Activated naive CD8-positive, alpha-beta T cell (primary cell): ENCODE data around the gene LGALS13.
A peak's percentile ranks its signal among the peaks of the same experiment; 100 is the strongest.

Source experiments
- H3K27ac Mint-ChIP-seq: one replicate; pipeline ENCODE4 v1.8.0; 2021; ENCODE audit warnings: mixed read lengths
- H3K27me3 Mint-ChIP-seq: one replicate; pipeline ENCODE4 v1.8.0; 2021; ENCODE audit warnings: mixed read lengths
- H3K36me3 Mint-ChIP-seq: one replicate; pipeline ENCODE4 v1.8.0; 2021; ENCODE audit warnings: mixed read lengths
- H3K4me1 Mint-ChIP-seq: one replicate; pipeline ENCODE4 v1.8.0; 2021; ENCODE audit warnings: low read depth, mixed read lengths
- H3K4me3 Mint-ChIP-seq: one replicate; pipeline ENCODE4 v1.8.0; 2021; ENCODE audit warnings: mild to moderate bottlenecking, mixed read lengths
- H3K9me3 Mint-ChIP-seq: one replicate; pipeline ENCODE4 v1.8.0; 2021; ENCODE audit warnings: low read depth, mixed read lengths

LGALS13 gene, protein sequence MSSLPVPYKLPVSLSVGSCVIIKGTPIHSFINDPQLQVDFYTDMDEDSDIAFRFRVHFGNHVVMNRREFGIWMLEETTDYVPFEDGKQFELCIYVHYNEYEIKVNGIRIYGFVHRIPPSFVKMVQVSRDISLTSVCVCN

DNA sequence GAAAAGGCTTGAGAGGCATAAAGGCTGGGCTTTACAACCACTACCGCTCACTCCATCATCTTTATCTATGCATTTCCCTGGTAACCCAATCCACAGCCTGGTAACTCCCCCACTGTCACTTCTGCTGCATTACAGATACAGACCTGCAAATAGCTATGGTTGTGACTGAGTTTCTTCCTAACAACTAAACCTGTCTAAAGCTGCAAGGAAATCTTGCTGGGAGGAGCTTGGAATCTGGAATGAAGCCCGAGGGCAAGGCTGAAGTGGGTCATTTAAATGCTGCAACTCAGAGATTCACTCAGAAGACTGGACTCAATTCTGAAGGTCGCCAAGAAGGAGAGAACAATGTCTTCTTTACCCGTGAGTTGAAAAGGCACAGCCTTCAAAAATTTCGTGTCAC is at the start of gene LGALS13:
TSS of gene LGALS13 (plus strand) at position 301 of the 400 bp plus-strand sequence. CDS start at position 346, 45 bp downstream.
- Mint-ChIP-seq H3K27me3 (peaks cover 34% of the 10 kb centered on the region), H3K36me3 (no peaks in the 10 kb centered on the region), H3K4me3 (no peak within 1 kb of the TSS)

DNA sequence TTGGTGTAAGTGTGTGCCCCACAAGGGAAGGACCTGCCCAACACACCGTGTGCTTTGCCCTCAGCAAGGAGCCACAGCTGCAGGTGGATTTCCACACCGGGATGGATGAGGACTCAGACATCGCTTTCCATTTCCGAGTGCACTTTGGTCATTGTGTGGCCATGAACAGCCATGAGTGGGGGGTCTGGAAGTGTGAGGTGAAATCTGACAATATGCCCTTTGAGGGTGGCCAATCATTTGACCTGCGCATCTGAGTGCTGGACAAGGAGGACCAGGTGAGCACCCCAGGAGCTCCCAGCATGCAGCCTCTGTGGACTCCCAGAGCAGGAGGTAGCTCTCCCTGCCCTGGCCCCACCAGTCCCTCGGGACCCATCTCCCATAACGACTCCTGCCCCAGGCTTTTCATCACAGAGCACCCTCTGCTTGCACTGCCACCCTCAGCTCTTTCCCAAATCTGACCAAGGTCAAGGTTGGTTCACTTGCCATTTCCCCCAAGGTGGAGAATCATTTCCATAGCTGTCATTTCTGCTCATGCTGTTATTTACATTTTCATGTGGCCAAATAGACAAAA is 49.2 kb upstream of the LGALS13 start:
- Mint-ChIP-seq H3K36me3 (no peaks in the 10 kb centered on the region), H3K4me1 (peaks cover 15% of the 10 kb centered on the region), H3K9me3 (no peaks in the 10 kb centered on the region), H3K4me3 (no peak overlapping the region), H3K27ac (no peak overlapping the region), H3K27me3 (no peaks in the 10 kb centered on the region)

More for the DNA sequence above, at the start of gene LGALS13:
- Mint-ChIP-seq H3K4me1 (no peaks in the 10 kb centered on the region), H3K9me3 (peaks cover 4% of the 10 kb centered on the region), H3K27ac (no peak within 1 kb of the TSS)

DNA sequence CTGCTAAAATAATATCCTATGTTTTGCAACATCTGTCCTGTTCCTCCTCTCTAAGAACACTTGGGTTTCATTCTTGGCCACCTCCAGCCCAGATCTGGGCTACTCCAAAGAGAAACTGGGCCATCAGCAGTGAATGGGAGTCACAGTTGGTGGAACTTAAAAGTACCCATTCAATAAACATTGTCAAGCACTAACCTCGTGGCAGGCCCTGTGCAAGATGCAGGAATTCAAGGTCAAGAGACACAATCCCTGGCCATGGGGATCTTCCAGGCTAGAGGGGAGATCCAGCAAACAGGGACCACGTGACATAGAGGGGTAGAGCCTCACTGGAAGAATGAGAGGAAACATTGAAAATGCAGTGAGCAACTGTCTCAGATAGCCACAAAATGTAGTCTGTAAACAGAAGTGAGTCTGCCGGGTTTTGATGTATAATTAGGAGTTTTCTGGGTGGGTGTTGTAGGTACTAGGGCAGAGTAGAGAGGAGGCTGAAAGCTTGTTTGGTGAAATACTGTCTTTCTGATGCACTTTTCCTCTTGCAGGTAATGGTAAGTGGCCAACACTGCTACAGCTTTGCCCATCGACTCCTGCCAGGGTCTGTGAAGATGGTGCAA is 47.5 kb upstream of the LGALS13 start:
- no peak overlapping the region for H3K27ac Mint-ChIP-seq
- no peaks in the 10 kb centered on the region for H3K9me3 Mint-ChIP-seq
- peaks cover 26% of the 10 kb centered on the region for H3K4me1 Mint-ChIP-seq
- H3K27me3 Mint-ChIP-seq = no peaks in the 10 kb centered on the region
- no peaks in the 10 kb centered on the region for H3K36me3 Mint-ChIP-seq
- H3K4me3 Mint-ChIP-seq = no peak overlapping the region

DNA sequence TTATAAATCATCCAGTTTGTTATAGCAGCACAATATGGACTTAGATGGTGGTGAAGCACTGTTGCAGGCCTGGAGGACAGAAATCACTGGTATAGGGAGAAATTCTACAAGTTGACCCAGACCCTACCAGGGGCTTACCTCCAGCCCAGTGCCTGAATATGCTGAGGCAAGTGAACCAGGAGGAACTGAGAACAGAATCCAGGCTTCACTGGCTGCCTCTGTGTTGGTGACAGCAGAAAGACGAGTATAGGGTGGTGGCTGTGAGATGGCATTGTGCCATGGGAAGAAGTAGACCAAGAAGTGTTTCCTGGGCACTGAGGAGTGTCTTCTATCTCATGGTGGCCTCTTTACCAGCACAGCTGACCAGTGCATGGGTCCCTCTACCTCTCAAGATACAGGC is 46.4 kb upstream of the LGALS13 start:
- H3K27me3 Mint-ChIP-seq = no peaks in the 10 kb centered on the region
- H3K4me1 Mint-ChIP-seq = peaks cover 26% of the 10 kb centered on the region

DNA sequence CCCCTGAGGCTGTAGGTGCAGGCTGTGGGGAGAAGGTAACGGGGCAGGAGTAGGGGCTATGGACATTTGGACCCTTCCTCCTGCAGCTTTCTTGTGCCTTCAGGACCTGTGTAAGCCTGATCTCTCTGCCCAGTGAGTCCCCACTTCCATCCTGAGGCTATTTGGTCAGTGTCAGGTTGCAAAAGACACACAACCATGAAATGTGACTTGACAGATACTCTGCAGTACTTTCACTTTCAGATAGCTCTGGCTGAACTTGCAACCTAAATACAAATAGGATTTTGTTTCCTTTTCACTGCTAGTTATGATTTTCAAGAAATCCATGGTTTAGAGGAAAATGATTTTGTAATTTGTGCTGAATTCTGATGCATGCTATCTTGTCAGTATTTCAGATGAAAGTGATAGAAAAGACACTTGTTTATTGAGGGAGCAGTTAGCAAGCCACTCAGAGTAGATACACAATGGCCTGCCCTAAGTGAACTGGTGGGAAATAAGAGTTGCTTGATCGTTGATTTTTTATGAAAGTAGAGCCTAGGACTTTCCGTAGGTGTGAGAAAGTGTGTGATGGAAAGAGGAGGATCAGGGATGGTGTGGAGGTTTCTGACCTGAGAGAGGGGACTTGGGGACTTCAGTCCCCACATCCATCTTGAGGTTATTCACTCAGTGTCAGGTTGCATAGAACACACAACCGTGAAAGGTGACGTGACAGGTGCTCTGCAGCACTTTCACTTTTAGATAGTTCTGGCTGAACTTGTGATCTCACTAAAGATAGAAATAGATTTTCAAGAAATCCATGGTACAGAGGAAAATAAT is 44.3 kb upstream of the LGALS13 start:
- Mint-ChIP-seq H3K36me3 (no peaks in the 10 kb centered on the region), H3K4me1 (peaks cover 23% of the 10 kb centered on the region), H3K27ac (peak overlapping the region; percentile 90), H3K4me3 (peak overlapping the region; percentile 70), H3K27me3 (no peaks in the 10 kb centered on the region), H3K9me3 (no peaks in the 10 kb centered on the region)

More for the DNA sequence above, 46.4 kb upstream of the LGALS13 start:
- Mint-ChIP-seq H3K36me3 (no peaks in the 10 kb centered on the region), H3K4me3 (no peak overlapping the region), H3K9me3 (no peaks in the 10 kb centered on the region), H3K27ac (no peak overlapping the region)

DNA sequence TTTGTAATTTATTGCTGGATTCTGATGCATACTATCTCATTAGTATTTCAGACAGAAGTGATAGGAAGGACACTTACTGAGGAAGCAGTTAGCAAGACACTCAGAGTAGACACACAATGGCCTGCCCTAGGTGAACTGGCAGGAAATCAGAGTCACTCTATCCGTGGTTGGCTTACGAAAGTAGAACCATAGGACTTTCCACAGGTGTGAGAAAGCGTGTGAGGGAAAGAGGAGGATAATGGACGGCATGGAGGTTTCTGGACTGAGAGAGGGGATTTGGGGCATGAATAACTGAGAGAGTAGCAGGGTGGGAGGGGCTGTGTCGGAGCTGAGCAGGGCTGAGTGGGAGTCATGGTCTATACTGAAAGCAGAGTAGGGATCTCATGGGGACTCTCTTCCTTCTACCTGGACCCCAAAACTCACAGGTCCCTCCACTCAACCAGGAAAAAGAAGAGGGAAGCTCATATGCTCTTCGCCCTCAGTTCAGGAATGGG is 43.7 kb upstream of the LGALS13 start:
- H3K9me3 Mint-ChIP-seq = no peaks in the 10 kb centered on the region
- no peaks in the 10 kb centered on the region for H3K36me3 Mint-ChIP-seq
- H3K27me3 Mint-ChIP-seq = no peaks in the 10 kb centered on the region
- H3K27ac Mint-ChIP-seq = peak overlapping the region; percentile 90
- H3K4me3 Mint-ChIP-seq = peak overlapping the region; percentile 70
- H3K4me1 Mint-ChIP-seq = peaks cover 23% of the 10 kb centered on the region

DNA sequence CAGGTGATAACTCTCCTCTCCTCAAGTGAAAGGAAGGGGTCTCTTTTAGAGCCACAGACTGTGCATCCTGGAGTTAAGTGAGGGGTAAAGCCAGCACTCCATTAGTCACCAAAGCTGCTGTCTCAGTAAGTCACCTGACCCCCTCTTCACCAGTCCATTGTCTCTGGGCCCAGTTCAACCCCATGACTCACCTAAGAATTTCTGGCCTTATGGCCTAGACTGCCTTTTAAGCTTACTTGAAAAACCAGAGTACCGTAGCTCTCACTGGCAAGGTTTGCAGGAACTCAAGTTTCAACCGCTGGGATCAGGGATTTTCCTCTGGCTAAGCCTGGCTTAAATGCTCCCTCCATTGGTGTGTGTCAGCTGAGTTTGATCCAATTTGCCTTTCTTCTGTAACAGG is 38.9 kb upstream of the LGALS13 start:
- no peaks in the 10 kb centered on the region for H3K27me3 Mint-ChIP-seq
- no peaks in the 10 kb centered on the region for H3K36me3 Mint-ChIP-seq
- H3K27ac Mint-ChIP-seq = no peak overlapping the region
- no peak overlapping the region for H3K4me3 Mint-ChIP-seq
- no peaks in the 10 kb centered on the region for H3K9me3 Mint-ChIP-seq
- peaks cover 8% of the 10 kb centered on the region for H3K4me1 Mint-ChIP-seq

DNA sequence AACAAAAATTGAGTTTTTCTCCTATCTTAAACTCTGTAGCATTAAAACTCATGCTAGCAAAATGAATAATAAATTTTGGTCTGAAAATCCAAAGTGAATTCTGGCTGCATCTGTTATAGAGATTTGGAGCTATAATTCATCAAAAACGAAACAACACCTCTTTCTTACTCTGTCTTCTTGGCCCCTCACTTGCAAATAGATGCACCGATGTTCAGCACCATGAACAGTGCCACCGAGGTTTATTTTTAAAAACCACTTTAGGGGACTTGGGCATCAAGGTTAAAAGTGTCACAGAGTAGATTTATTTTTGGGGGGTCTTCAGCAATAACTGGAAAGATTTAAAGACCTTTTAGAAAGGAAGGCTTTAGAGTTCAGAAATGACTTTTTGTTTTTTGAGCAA is 36.3 kb upstream of the LGALS13 start:
- no peaks in the 10 kb centered on the region for H3K36me3 Mint-ChIP-seq
- H3K27ac Mint-ChIP-seq = no peak overlapping the region
- H3K4me1 Mint-ChIP-seq = no peaks in the 10 kb centered on the region
- no peaks in the 10 kb centered on the region for H3K9me3 Mint-ChIP-seq
- peaks cover 7% of the 10 kb centered on the region for H3K27me3 Mint-ChIP-seq
- H3K4me3 Mint-ChIP-seq = no peak overlapping the region

DNA sequence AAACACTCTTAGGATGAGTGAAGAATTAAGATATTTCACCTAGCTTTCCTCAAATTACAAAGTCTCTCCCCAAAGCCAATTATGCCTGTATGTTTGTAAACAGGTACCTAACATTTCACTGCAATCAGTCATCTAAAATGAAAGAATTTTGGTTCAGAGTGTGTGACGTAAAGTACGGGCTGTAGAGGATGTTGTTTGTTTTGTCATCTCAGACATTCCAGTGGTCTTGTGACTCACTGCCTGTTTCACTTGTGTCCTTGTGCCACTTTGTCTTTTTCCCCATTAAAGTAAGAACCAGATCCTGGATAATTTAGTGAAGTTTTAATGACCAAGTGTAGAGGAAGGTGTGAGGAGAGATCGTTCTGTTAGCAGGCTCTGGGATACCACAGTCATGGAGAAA is 33.7 kb upstream of the LGALS13 start:
- Mint-ChIP-seq H3K36me3 (peaks cover 3% of the 10 kb centered on the region), H3K4me1 (no peaks in the 10 kb centered on the region), H3K4me3 (no peak overlapping the region), H3K27me3 (peaks cover 22% of the 10 kb centered on the region), H3K9me3 (peaks cover 9% of the 10 kb centered on the region), H3K27ac (no peak overlapping the region)

DNA sequence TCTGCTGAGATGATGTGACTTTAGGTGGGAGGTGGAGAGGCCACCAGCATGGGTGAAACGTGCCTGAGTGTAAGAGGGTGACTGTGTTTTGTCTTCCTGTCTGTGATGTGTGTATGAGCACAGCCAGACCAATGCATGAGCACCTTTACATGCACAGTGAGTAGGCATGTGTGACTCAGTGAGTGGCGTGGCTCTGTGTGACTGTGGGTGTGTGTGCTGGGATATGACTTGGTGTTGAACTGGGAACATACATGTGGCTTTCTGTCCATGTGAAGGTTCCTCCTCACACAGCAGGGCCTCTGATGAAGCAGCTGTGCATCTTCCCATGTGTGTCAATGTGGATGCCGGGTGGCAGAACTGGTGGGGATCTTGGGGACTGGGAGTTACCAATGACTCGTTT is 19.9 kb upstream of the LGALS13 start:
- no peak overlapping the region for H3K4me3 Mint-ChIP-seq
- peaks cover 4% of the 10 kb centered on the region for H3K36me3 Mint-ChIP-seq
- H3K27me3 Mint-ChIP-seq = peaks cover 35% of the 10 kb centered on the region
- H3K27ac Mint-ChIP-seq = no peak overlapping the region
- peaks cover 11% of the 10 kb centered on the region for H3K9me3 Mint-ChIP-seq
- H3K4me1 Mint-ChIP-seq = no peaks in the 10 kb centered on the region

DNA sequence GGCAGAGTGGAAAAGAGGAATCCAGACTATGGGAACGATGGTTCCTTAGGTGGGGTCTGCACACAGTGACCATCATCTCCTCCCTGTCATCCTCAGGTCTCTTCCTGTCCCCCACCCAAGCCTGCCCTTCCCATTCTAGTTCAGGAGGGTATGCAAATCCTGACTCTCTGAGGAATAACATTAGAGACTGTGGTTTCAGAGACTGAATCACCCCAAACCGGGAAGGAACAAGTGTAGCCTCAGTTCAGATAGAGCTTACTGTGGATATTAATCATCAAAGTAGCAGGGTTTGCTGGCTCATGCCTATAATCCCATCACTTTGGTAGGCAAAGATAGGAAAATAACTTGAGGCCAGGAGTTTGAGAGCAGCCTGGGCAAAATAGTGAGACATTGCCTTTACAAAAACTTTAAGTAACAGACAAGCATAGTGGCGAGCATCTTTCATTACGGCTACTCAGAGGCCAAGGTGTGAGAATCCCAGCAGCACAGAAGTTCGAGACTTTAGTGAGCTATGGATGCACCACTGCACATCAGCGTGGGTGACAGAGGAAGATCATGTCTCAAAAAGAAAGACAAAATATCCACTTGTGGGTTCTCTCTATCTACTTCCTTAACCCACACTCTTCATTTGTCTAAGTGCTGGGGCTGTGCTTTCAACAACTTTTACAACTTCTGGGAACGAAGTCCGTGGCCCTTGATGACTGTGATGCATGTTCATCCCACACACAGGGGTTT is 19.3 kb upstream of the LGALS13 start:
- H3K27me3 Mint-ChIP-seq = peaks cover 36% of the 10 kb centered on the region
- no peak overlapping the region for H3K27ac Mint-ChIP-seq
- H3K4me3 Mint-ChIP-seq = no peak overlapping the region
- H3K36me3 Mint-ChIP-seq = peaks cover 4% of the 10 kb centered on the region
- peaks cover 11% of the 10 kb centered on the region for H3K9me3 Mint-ChIP-seq
- H3K4me1 Mint-ChIP-seq = no peaks in the 10 kb centered on the region

DNA sequence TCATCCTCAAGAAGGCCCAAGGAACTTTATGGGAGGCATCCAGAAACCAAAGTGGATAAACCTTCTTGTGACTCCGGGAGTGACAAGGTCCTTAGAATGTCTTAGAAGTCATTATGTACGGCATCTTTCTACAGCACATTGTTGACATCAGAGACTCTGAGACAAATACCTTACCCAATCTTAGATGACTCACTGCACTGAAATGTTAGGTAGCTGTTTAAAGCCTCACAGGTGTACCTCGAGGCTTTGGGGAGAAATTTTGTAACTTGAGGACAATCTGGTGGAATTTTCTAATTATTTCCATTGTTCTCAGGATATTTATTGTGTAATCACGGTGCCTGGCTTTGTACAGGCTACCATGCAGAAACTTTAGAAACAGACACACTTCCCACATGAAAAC is 14.8 kb upstream of the LGALS13 start:
- Mint-ChIP-seq H3K9me3 (no peaks in the 10 kb centered on the region), H3K27ac (no peak overlapping the region), H3K27me3 (peaks cover 34% of the 10 kb centered on the region), H3K4me1 (no peaks in the 10 kb centered on the region), H3K36me3 (no peaks in the 10 kb centered on the region), H3K4me3 (no peak overlapping the region)

DNA sequence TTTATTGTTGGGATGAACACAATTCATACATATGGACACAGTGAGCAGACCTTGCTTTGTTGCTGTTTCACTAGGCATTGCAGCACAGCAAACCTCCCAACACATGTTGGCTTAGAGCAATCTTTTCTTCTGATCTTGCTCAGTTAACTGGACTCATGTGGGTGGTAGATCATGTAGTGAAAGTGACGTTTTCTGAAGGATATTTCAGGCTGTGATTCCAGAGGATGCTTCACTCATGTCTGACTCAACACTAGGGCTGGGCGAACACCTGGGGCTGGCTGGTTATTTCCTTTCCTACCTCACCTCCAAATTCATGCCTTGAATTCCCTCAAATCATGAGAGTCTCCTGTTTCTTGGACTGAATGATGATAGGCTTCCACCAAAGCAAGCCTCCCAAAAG is 14.3 kb upstream of the LGALS13 start:
- H3K27me3 Mint-ChIP-seq = peaks cover 34% of the 10 kb centered on the region
- no peaks in the 10 kb centered on the region for H3K36me3 Mint-ChIP-seq
- H3K4me3 Mint-ChIP-seq = no peak overlapping the region
- H3K9me3 Mint-ChIP-seq = no peaks in the 10 kb centered on the region
- H3K4me1 Mint-ChIP-seq = no peaks in the 10 kb centered on the region
- no peak overlapping the region for H3K27ac Mint-ChIP-seq

DNA sequence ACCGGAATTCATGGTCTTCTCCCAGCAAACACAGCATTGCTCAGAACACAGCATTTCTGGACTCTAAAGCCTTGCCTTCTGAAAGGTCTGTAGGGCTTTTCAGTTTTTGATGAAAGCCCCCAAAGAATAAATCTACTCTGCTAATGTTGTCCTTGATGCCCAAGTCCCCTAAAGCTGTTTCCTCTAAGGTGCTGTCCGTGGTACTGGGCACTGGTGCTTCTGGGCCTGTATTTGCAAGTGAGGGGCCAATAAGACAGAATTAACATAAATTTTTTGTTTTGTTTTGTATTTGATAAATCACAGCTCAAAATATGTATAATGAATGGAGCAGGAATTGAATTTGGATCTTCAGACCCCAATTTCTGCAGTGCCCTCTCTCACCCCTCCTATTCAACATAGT is 12.1 kb upstream of the LGALS13 start:
- H3K9me3 Mint-ChIP-seq = no peaks in the 10 kb centered on the region
- H3K4me3 Mint-ChIP-seq = no peak overlapping the region
- H3K36me3 Mint-ChIP-seq = no peaks in the 10 kb centered on the region
- peaks cover 35% of the 10 kb centered on the region for H3K27me3 Mint-ChIP-seq
- H3K4me1 Mint-ChIP-seq = no peaks in the 10 kb centered on the region
- H3K27ac Mint-ChIP-seq = no peak overlapping the region
